Left lung (tissue), 10 donors: ENCODE measurements around the gene SMARCC1. TPM values are rescaled to one million over a fixed set of nuclear protein-coding genes. Genes with fewer than 3 reads are reported as not detected.

Source experiments
- ATAC-seq: fragments of 200-7000 bp; cut with Tn5 transposase; one replicate; pipeline ENCODE4 v1.9.1; 2020; ENCODE audit warnings: moderate library complexity
- DNase-seq, 4 donors: peaks; one replicate each; pipeline ENCODE4 v3.0.0-alpha.2; 2013 to 2020
- H3K27ac ChIP-seq, 2 donors: fragments of 200-600 bp; sonication (generic) in 1 of 2; one replicate each; pipeline versions ENCODE4 v1.5.0 to v1.8.0; 2020 to 2021
- H3K27me3 ChIP-seq, 2 donors: fragments of 200-600 bp; sonication (generic) in 1 of 2; one replicate each; pipeline versions ENCODE4 v1.5.0 to v1.8.0; 2020 to 2021
- H3K36me3 ChIP-seq, 2 donors: fragments of 200-600 bp; sonication (generic) in 1 of 2; one replicate each; pipeline versions ENCODE4 v1.5.0 to v1.8.0; 2020 to 2021
- H3K4me1 ChIP-seq, 2 donors: fragments of 200-600 bp; one replicate each; pipeline ENCODE4 v1.8.0; 2021
- H3K4me3 ChIP-seq, 2 donors: fragments of 200-600 bp; sonication (generic) in 1 of 2; one replicate each; pipeline versions ENCODE4 v1.5.0 to v1.8.0; 2020 to 2021; ENCODE audit warnings: mild to moderate bottlenecking in 1 of 2
- H3K9me3 ChIP-seq, 2 donors: fragments of 200-600 bp; sonication (generic) in 1 of 2; one replicate each; pipeline versions ENCODE4 v1.5.0 to v1.8.0; 2020 to 2021
- intact Hi-C, 2 donors: fragments of 100-400 bp; cut with DNase I; formaldehyde crosslinking; loops; one replicate each; pipeline versions ENCODE4 v1.11.2 to v1.14.2; 2022
- polyA plus RNA-seq, 6 donors: library from polyadenylated mRNA; unstranded; fragments of 120-200 nt; gene quantifications; one replicate each; pipeline ENCODE4 v1.2.1, GENCODE V29; 2013; ENCODE audit not compliant: insufficient read length in 6 of 6
- total RNA-seq, 2 donors: library from RNA; stranded (reverse); fragmentation: NEBNext Ultra II Directional; extraction: Animal tissue kit (Norgen Biotek cat#: 25700); gene quantifications; one replicate each; pipeline ENCODE4 v1.2.1, GENCODE V29; 2021
- TF ChIP-seq, protein P1 (sequence below), 2 donors: fragments of 200-600 bp; sonication (generic) in 1 of 2; IDR thresholded peaks; one replicate each; pipeline versions ENCODE4 v1.5.0 to v1.8.0; 2021; ENCODE audit warnings: antibody characterized with exemption in 2 of 2
- donor health status: DM: no; HTN: yes; CAD: no.
- donor health status: DM: no; HTN: no; CAD: no.

Gene SMARCC1
- total and polyA plus RNA-seq, 8 donors = 58.5 to 112 (median 97.6) TPM

DNA sequence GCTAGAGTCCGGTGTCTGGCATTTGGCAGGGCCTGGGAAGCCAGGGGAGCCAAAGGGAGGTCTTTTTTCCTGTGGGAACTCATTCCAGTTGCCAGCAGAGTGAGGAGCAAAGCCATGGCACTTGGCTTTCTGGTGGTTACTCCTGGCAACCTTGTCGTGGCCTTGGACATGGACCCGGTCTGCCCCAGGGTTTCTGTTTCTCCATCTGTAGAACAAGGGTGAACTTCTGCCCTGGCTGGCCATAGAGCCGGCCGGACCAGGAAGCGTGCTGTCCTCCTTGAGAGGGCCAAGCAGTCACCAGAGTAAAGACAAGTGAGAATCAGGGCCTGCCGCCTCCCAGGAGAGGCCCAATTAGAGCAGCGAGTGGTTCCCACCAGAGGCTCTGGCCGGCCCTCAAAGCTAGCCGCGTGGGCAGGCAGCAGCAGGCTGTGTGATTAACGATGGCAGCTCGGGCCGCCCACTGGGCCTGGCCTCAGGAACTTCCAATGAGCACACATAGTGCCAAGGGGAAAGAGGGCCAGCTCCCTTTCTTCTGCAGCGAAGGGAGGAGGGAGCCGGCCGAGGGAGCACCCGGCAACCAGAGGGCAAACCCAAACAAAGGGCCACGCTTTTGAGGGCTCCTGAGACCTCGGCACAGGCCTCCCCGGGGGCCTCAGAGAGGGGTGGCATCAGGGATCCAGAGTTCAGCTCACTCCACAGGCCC, 239.1 kb downstream of the SMARCC1 start:
- H3K4me3 ChIP-seq = no peak overlapping the region
- DNase-seq (peak in 2 of 4 donors; percentile 21 to 37), ATAC-seq (peak; percentile 71)
- no peaks in the 10 kb centered on the region for H3K27me3 ChIP-seq
- H3K36me3 ChIP-seq = no peaks in the 10 kb centered on the region
- intact Hi-C loops = no loop called here
- H3K9me3 ChIP-seq = no peaks in the 10 kb centered on the region
- H3K27ac ChIP-seq = no peak overlapping the region
- H3K4me1 ChIP-seq = no peaks in the 10 kb centered on the region
- TF ChIP-seq, protein P1, sequence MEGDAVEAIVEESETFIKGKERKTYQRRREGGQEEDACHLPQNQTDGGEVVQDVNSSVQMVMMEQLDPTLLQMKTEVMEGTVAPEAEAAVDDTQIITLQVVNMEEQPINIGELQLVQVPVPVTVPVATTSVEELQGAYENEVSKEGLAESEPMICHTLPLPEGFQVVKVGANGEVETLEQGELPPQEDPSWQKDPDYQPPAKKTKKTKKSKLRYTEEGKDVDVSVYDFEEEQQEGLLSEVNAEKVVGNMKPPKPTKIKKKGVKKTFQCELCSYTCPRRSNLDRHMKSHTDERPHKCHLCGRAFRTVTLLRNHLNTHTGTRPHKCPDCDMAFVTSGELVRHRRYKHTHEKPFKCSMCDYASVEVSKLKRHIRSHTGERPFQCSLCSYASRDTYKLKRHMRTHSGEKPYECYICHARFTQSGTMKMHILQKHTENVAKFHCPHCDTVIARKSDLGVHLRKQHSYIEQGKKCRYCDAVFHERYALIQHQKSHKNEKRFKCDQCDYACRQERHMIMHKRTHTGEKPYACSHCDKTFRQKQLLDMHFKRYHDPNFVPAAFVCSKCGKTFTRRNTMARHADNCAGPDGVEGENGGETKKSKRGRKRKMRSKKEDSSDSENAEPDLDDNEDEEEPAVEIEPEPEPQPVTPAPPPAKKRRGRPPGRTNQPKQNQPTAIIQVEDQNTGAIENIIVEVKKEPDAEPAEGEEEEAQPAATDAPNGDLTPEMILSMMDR (IDR thresholded peaks at IDR 0.05) = no peak

DNA sequence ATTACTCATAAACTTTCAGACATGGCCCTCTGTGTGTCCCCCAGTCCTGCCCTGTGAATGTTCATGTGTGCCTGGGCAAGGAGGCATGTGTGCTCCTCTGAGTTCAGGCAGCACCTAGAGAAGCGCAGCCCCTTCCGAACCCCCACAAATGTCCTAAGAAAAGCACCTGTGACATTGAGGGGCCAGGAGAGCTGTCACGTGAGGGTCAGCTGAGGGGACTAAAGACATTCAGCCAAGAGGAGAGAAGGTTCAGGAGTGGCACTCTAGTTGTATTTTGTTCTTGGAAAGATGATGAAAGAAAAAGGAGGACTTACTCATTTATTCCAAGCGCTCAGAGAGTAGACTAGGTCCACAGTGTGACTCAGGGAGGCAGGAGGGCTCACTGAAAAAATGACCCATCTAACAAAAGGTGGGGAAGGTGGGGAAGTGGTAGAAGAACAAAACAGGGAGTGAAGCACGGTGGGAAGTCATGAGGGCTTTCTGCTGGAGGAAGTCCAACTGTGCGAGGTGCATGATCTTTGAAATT, 240.0 kb downstream of the SMARCC1 start:
- H3K36me3 ChIP-seq = no peaks in the 10 kb centered on the region
- H3K9me3 ChIP-seq = no peaks in the 10 kb centered on the region
- TF ChIP-seq, protein P1 (IDR thresholded peaks at IDR 0.05) = no peak
- H3K27me3 ChIP-seq = no peaks in the 10 kb centered on the region
- intact Hi-C loops = no loop called here
- DNase-seq (no peak), ATAC-seq (no peak)
- no peak overlapping the region for H3K27ac ChIP-seq
- H3K4me1 ChIP-seq = no peaks in the 10 kb centered on the region
- H3K4me3 ChIP-seq = no peak overlapping the region

DNA sequence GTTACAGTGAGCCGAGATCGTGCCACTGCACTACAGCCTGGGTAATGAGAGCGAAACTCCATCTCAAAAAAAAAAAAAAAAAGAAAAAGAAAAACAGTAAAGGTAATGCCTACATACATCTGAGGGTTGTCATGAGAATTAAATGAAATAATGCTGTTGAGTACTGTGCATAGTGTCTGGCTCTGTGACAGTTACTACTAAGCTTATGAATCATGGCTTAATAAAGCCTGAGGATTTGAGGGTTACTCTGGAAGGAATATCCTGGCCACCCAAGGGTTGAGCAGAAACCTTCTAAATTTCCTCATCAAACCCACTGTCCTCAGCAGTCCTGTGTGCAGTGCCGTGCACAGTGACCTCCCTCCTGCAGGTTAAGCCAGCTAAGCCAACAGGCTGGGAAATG, 241.4 kb downstream of the SMARCC1 start:
- Histone ChIP-seq H3K4me3 (no peak overlapping the region), H3K27me3 (no peaks in the 10 kb centered on the region), H3K36me3 (no peaks in the 10 kb centered on the region), H3K9me3 (no peaks in the 10 kb centered on the region), H3K27ac (no peak overlapping the region), H3K4me1 (no peaks in the 10 kb centered on the region)
- ATAC-seq (no peak), DNase-seq (no peak)
- intact Hi-C loops = no loop called here
- TF ChIP-seq, protein P1 (IDR thresholded peaks at IDR 0.05) = no peak

DNA sequence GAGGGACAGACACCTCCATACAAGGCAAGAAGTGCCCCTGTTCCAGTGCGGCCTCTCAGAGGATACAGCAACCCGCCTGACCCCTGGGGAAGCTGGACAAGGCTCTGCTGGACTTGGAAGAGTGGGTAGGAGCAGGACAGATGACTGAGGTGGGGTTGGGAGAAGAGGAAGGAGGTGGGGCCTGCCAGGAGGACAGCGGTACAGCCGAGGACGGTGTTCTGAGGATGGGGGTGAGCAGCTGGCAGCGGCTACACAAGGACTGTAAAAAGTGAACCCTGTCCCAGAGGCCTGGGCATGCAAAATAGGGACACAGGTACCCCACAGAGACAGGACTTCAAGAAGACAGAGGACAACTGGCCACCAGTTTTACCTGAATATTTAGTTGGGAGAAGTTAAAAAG, 244.7 kb downstream of the SMARCC1 start:
- no peaks in the 10 kb centered on the region for H3K9me3 ChIP-seq
- ATAC-seq = no peak

DNA sequence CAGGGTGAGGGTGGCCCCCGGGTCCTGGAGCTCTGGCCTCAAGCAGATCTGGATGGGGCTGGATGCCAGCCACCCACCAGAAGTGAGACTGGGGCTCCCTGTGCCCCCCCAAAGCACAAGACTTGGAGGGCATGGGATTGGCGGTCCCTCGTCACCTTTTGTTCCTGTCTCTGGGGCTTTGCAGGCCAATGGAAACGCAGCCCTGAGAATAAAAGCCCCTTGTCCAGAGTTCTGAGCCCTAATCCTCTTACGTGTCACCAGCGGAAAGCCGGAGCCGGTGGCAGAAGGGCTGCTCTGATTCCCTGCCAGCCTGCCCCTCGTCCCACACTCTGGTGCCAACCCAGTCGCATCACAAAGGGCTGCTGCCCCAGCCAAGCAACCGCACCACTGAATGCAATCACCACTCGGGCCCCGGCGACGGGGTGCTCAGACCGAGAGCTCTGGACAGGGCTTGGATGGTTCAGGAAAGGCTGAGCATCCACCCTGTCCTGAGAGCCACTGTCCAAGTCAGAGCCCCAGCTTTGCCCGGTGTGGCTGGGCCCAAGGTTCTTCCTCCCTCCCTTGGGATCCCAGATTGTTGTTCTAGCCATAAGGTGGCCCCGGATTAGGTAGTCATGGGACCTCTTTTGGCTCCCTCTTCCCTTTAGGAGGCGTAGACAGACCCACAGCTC, 245.3 kb downstream of the SMARCC1 start:
- DNase-seq (no peak), ATAC-seq (no peak)
- H3K36me3 ChIP-seq = no peaks in the 10 kb centered on the region
- TF ChIP-seq, protein P1 (IDR thresholded peaks at IDR 0.05) = no peak
- no peaks in the 10 kb centered on the region for H3K27me3 ChIP-seq
- intact Hi-C loops = no loop called here
- no peaks in the 10 kb centered on the region for H3K4me1 ChIP-seq
- H3K4me3 ChIP-seq = no peak overlapping the region
- H3K27ac ChIP-seq = no peak overlapping the region
- no peaks in the 10 kb centered on the region for H3K9me3 ChIP-seq

More for the DNA sequence above, 244.7 kb downstream of the SMARCC1 start:
- no peak for DNase-seq
- Histone ChIP-seq H3K27me3 (no peaks in the 10 kb centered on the region), H3K36me3 (no peaks in the 10 kb centered on the region), H3K4me3 (no peak overlapping the region), H3K27ac (no peak overlapping the region), H3K4me1 (no peaks in the 10 kb centered on the region)
- intact Hi-C loops = no loop called here
- TF ChIP-seq, protein P1 (IDR thresholded peaks at IDR 0.05) = no peak
